Fibroblast of the aortic adventitia (primary cell): Measurements from ENCODE around the gene AKAP13. TPM values are rescaled to one million over a fixed set of nuclear protein-coding genes. Genes with fewer than 3 reads are reported as not detected.
A peak's percentile ranks its signal among the peaks of the same experiment; 100 is the strongest.

Experiments used
- DNase-seq: peaks from one replicate; pipeline ENCODE4 v3.0.0-alpha.2; 2010; ENCODE audit warnings: low read depth
- H3K4me3 ChIP-seq: 2 replicates; pipeline ENCODE4 v1.5.1; 2011; ENCODE audit warnings: low read depth, mild to moderate bottlenecking, control low read depth, low read length, moderate library complexity
- CTCF ChIP-seq: IDR thresholded peaks from 2 replicates; pipeline ENCODE4 v1.5.1; 2011; ENCODE audit warnings: mild to moderate bottlenecking, low read length, control low read depth, inconsistent platforms; ENCODE audit not compliant: insufficient read depth
- total RNA-seq: library from RNA; depleted of rRNA; stranded (reverse); fragments of >200 nt; gene quantifications from 2 replicates; pipeline ENCODE4 v1.2.3, GENCODE V29; 2012; ENCODE audit warnings: low replicate concordance

AKAP13 gene
- total RNA-seq, 1 donor, result 89.9 TPM

GRCh38 chr15:85672332-85673084, 292.1 kb downstream of the AKAP13 start:
- no peak for TF ChIP-seq CTCF
- DNase-seq, result peak; percentile 18
- no peak overlapping the region for H3K4me3 ChIP-seq

GRCh38 chr15:85673326-85673725, 292.9 kb downstream of the AKAP13 start:
- DNase-seq, result peak; percentile 70
- no peak overlapping the region for H3K4me3 ChIP-seq
- no peak for TF ChIP-seq CTCF

DNA sequence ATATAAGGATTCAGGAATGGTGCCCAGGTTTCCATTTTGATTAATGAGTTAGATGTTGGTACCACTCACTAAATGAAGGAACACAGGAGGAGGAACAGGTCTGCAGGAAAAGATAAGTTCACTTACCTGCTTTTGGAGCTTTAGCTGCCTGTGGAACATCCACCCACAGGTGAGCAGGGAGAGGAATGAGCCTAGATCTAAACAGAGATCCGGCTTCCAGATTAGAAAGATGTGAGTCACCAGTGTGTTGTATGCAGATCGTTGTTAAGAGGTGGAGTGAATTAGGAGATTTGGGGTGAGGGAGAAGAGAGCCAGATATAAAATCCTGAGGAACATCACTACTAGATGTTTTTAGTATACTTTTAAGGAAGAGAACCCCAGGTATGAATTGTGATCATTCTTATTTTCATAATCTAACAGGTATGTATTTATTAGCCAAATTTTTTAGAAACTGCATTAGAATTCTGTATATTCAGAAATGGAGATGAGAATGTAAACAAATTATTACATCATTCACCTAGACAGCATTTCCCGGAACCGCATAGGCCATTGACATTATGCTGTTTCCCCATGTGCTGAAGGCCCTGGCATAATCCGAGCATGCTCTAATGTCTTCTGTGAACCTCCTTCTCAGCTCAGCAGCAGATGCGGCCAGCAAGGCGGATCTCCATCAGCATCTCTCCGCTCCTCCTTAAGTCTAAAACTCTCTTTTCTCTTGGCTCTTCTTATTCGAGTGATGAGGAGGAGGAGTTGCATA, 296.1 kb downstream of the AKAP13 start:
- no peak for DNase-seq

DNA sequence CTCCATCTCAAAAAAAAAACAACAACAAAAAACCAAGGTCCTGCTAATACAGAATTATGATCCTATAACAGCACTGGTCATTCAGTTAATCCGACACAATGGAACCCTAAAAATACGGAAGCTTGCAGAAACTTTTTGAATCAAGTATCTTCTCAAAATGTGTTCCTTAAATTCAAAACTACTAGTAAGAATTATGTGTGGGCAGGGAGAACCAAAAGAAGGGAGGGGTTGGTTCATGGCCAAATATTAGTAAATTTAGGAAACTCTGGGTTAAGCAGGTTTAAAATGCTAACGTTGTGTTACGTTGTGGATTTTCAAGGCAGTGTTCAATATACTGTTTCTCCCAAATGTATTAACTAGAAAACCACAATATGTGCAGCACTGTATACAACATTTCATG, 298.8 kb downstream of the AKAP13 start:
- DNase-seq, result no peak
- TF ChIP-seq CTCF, result no peak
- no peak overlapping the region for H3K4me3 ChIP-seq

More for the DNA sequence above, 296.1 kb downstream of the AKAP13 start:
- H3K4me3 ChIP-seq, result no peak overlapping the region
- TF ChIP-seq CTCF, result no peak

GRCh38 chr15:85681386-85681785, 301.0 kb downstream of the AKAP13 start:
- H3K4me3 ChIP-seq, result no peak overlapping the region
- no peak for DNase-seq
- TF ChIP-seq CTCF, result no peak

DNA sequence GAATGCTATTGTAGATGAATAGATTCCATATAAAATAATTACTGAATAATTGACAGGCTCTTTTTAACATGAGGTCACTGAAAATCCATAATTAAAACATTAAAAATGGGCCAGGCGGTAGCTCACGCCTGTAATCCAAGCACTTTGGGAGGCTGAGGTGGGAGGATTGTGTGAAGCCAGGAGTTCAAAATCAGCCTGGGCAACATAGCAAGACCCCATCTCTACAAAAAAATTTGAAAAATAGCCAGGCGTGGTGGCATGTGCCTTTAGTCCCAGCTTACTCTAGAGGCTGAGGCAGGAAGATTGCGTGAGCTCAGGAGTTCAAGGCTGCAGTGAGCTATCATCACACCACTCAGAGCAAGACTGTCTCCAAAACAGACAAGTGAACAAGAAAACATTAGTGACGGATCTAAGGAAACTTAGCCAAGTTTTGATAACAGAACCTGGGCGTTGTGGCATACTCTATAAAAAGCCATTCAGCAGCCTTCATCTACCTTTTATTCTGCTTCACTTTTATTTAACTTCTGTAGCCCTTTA, 303.8 kb downstream of the AKAP13 start:
- H3K4me3 ChIP-seq, result no peak overlapping the region
- no peak for DNase-seq
- TF ChIP-seq CTCF, result no peak
